GM21576 (cell line): ENCODE measurements around the gene TLE2.
"Not testable (repeated sequence)": the region's sequence is repeated elsewhere in the genome, so short reads cannot be mapped to it uniquely, and the experiment has no call there.

ENCODE experiments used
- ATAC-seq: cut with Tn5 transposase; IDR thresholded peaks from one replicate; pipeline ENCODE4 v1.9.1; 2021; ENCODE audit warnings: mild to moderate bottlenecking, moderate library complexity; ENCODE audit not compliant: unreplicated experiment

TLE2 gene

DNA sequence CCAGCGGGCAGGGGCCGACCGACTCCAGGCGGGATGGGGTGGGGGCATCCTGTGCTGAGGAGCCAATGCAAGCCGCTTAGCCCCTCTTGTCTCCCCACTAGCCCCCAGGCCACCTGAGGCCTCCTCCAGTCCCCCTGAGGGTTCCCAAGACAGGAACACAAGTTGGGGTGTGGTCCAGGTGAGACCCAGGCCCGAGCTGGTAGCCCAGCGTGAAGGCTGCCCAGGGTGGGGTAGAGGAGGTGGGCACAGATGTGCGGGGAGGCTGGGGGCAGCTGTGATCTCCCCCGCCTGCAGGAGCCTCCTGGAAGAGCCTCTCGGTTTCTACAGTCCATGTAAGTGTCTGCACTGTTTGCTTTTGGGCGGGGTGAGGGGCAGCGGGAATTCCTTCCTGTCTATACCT lies 41.3 kb downstream of the TLE2 start:
- no peak for ATAC-seq

DNA sequence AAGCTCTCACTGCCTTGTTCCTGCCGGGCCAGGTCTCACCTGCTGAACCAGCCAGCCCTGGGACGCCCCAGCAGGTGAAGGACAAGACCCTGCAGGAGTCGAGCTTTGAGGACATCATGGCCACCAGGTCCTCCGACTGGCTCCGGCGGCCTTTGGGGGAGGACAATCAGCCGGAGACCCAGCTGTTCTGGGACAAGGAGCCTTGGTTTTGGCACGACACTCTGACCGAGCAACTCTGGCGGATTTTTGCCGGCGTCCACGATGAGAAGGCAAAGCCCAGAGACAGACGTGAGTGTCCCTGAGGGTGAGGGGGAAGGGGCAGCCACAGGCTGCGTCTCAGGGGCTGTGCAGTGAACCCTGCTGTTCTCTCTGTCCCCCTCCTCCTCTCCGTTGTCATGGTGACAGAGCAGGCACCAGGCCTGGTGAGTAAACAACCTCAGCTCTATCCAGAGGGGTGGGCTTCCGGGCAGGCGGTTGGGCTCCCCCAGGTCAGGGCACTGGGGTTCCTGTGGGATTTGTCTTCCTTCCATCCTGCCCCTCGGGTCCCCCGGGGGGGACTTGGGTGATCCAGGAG lies 42.0 kb downstream of the TLE2 start:
- ATAC-seq: no peak

DNA sequence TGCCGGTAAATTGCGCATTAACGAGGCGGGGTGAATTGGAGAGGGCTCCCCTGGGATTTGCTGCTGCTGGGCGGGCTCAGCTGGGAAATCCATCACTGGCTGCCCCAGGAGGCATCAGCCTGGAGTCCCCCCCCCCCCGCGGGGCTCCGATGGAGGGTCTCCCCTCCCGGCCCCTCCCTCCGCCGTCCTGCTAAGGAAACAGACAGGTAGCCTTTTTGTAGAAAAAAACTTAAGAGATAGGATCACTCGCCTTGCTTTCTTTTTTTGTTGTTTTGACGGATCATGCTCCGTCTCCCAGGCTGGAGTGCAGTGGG lies 44.9 kb downstream of the TLE2 start:
- no peak for ATAC-seq

DNA sequence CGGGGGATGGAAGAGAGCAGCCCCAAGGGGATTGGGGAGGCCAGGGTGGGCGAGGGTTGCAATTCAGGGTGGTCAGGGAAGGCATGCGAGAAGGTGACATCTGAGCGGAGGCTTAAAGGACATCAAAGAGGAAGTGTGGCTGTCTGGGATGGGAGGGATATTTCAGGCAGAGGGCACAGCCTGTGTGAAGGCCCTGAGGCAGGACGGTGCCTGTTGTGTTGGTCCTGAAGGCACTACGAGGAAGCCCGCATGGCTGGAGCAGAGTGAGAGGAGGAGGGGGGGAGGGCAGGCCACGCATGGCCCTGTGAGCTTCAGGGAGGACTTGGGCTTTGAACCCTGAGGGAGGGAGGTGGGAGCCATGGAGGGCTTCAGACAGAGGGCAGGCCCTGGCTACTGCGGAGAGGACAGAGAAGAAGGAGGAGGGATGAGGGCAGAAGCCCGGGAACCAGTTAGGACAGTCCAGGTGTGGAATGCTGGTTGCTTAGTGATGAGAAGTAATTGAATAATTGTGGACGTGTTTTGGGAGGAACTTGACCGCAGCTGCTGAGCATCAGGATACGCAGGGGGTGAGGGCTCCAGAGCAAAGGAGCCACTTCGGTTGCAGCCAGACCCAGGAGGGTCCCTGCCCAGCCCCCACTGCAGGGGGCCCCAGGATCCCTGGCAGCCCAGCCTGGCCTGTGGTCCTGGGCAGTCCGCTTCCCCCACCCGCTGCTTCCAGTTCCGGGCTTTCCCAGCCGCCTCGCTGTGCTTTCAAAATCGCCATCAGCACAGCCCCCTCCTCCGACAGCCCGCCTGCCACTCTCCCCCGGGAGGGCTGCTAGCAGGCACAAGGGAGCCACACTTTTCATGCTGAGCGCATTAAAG lies 45.5 kb downstream of the TLE2 start:
- ATAC-seq: no peak

DNA sequence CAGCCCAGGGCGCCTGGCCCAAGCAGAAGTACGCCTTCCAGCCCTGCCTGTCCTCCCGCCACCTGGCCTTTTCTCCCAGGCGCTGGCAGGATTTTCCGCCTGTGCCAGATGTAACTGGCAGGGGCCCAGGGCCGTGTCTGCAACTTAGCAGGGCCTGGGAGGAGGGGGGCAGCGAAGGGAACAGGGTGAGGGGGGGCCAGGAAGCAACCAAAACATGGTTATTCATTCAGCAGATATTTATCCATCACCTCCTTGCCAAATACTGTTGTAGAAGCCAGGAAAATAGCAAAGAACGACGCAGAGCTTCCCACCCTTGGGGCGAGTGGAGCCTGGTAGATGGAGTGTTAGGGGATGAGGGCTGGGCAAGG lies 46.1 kb downstream of the TLE2 start:
- no peak for ATAC-seq

DNA sequence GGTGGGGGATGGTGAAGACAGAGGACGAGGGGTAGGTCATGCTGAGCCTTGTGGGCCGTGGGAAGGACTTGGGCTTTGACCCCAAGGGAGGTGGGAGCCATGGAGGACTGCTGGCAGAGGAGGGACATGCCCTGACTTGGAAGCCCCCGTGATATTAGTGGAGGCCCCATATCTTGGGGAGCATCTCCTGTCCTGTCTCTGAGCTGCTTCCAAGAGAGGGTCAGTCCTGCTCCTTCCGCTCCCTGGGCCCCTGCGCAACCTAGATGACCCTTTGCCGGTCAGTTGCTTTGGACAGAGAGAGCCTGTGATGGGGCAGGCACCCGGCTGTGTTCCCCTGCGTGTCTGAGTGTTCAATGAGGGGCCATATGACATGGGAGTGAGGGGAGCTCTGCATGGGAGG lies 46.5 kb downstream of the TLE2 start:
- no peak for ATAC-seq

DNA sequence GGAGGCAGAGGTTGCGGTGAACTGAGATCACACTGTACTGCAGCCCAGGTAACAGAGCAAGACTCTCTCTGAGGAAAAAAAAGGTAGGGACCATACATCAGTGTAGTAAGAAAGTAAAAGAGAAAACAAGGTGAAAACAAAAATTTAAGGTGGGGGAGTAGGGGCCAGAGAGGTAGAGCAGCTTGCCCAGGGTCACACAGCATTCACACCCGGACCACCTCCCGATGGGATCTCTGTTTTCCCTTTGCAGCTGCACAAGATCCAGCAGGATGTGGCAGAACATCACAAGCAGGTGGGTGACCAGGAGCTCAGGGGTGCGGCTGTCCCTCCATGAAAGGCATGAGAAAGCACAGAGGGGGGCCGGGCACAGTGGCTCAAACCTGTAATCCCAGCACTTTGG lies 47.2 kb downstream of the TLE2 start:
- no peak for ATAC-seq

DNA sequence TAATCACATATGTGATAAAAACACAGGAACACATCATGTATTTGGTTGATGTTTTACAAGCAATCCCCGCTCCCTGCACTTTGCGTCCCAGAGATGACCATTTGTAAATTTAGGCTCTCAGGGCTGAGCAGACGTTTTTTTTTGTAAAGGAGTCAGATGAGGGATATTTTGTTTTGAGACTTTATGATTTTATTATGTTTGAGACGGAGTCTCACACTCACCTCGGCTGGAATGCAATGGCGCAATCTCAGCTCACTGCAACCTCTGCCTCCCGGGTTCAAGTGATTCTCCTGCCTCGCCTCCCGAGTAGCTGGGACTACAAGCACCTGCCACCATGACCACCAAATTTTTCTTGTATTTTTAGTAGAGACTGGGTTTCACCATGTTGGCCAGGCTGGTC lies 50.3 kb downstream of the TLE2 start:
- ATAC-seq: no peak

DNA sequence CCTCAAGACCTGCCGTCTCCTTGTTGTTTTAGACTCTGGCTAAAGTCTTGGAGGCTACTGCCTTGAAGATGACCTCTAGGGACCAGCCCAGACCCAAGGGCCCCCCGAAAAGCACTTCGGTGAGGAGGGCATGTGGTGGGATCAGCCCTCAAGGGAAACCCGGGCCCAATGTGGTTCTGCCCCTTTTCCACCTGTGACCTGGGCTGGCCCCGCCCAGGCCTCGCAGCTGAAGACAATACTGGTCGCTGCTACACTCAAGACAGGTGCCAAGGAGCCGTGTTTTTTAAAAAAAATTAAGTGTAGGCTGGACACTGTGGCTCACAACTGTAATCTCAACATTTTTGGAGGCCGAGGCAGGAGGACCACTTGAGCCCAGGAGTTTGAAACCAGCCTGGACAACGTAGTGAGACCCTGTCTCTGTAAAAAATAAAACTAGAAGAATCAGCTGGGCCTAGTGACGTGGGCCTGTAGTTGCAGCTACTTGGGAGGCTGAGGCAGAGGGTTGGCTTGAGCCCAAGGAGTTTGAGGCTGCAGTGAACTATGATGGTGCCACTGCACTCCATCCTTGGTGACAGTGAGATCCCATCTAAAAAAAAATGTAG lies 50.8 kb downstream of the TLE2 start:
- no peak for ATAC-seq

DNA sequence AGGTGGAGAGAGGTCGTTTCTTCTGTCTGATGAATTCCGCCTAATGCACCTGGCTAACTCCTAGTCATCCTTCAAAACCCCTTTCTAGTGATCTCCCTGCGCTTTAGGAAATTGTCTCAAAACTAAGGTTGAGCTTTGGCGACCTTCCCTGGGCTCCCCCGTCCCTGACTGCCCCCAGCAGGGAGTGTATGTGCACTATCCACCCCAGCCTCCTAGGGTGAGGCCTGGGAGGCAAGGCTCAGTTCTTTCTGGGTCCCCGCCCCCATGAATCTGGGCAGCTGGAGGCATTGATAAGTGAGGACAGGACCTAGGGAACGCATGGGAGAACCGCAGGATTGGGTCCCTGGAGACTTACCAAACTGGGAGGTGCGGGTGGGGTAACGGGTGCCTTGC lies 51.3 kb downstream of the TLE2 start:
- no peak for ATAC-seq

DNA sequence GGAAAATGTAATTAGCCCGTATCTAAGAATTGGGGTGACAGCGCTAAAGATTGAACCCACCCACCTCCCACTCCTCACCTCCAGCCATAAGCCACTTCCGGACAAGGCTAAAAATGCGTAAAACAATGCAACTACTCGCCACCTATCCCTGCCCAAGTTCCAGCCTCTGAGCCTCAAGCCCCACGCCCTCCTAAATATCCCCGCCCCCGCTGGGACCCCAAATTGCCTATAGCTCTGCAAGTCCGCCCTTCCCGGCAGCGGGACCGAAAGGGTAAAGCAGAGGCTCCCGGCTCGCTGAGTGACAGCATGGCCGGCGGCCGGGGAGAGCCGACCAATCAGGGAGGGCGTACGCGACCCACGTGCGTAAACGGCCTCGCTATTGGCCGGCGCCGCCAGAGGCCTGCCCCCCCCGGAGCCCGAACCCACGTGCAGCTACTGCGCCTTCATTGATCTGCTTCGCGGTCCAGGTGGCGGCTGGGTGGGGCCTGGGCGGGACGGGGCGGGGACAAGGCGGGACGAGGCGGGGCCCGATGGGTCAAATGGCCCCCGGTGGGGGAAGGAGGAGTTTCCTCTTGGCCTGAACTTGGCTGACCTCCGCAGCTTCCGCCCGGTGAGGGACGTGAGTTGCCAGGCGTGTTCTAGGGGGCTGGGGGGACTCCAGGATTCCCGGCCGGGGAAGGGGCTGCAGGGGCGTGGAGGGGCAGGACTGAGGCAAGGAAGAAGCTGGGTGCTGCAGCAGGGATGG lies 51.9 kb downstream of the TLE2 start, which contains the start of gene TLE6:
TLE6 (plus strand) TSS at position 564 of the 745 bp plus-strand sequence. CDS start 670 bp downstream, outside the sequence.
- peak; percentile 88 for ATAC-seq

DNA sequence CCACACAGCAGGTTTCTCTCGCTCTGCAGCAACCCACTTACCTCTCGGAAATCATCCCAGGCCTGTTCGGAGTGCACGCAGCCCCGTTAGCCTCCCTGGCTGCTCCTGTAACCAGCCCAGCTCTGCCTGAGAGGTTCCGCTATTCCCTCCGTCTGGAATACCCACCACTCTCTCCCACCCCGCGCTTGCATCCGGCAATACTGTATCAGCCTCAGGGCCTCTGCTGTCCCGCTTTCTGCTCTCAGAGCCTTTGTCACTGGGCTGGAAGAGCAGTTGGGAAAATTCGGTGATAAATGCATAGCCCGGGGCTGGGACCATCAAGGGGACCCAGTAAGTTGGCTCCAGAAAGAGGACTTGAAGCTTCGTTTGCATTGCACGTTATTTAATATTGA lies 52.5 kb downstream of the TLE2 start:
- no peak for ATAC-seq

DNA sequence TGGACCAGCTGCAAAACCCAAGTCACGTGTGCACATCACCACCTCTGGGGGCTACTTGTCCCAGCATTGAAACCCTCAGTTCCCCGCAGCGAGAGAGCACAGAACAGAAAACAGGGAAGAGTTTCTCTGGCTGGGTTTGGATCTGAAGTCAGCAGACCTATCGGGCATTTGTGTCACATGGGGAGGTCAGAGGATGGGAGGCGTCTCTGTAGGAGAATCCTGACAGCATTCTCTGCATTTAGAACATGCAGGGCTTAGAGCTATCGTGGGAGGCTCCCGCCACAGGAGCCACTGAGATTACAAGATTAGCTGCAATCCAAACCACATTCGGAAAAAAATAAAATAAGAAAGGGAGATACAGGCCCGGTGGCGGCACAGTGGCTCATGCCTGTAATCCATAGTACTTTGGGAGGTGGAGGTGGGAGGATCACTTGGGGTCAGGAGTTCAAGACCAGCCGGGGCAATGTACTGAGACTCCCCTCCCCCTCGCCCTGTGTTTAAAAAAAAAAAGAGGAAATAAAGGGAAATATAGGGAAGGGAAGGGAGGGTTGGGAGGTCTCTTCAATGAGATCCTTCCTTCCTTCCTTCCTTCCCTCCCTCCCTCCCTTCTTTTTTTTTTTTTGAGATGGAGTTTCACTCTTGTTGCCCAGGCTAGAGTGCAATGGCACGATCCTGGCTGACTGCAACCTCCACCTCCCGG lies 54.6 kb downstream of the TLE2 start:
- ATAC-seq: no peak

DNA sequence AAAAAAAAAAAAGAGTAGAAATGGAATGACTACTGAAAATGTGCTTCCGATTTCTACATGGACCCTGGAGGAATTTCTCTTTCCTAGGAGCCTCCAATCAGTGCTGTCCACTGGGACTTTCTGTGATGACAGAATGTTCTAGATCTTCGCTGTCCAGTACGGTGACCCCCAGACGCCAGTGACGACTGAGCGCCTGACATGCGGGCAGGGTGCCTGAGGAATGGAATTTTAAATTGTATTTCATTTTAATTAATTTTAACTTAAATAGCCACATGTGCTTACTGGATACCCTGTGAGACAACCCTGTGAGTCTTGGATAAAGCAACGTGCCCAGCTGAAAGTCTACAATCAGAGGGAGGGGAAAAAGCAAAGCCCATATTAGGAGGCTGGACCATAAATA lies 55.9 kb downstream of the TLE2 start:
- ATAC-seq: no peak

DNA sequence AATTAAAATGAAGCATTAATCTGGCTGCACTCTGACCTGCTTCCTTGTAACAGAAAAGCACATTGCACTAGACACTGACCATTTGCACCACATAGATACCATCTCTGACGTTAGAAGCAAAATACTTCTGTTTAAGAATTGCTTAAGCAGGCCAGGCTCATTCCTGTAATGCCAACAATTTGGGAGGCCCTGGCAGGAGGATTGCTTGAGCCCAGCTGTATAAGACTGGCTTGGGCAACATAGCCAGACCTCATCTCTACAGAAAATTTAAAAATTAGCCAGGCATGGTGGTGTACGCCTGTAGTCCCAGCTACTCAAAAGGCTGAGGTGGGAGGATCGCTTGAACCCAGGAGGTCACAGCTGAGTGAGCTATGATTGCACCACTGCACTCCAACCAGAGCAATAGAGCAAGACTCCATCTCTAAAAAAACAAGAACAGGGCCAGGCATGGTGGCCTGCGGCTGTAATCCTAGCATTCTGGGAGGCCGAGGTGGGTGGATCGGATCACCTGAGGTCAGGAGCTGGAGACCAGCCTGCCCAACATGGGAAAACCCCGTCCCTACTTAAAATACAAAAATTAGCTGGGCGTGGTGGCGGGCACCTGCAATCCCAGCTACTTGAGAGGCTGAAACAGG lies 58.8 kb downstream of the TLE2 start:
- ATAC-seq: no peak

DNA sequence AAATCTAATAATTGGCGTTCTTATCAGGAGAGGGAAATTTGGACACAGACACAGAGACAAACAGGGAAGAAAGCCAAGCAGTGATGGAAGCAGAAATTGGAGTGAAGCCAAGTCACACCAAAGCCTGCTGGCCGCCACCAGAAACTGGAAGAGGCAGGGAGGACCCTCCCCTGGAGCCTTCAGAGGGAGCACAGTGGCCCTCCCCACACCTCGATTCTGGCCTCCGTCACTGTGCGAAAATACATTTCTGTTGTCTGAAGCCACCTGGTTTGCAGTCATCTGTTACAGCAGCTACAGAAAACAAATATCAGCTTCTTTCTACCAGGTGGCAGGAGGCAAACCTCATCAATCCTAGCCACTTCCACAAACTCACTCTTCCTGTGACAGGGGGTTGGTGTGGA lies 60.0 kb downstream of the TLE2 start:
- ATAC-seq: no peak

DNA sequence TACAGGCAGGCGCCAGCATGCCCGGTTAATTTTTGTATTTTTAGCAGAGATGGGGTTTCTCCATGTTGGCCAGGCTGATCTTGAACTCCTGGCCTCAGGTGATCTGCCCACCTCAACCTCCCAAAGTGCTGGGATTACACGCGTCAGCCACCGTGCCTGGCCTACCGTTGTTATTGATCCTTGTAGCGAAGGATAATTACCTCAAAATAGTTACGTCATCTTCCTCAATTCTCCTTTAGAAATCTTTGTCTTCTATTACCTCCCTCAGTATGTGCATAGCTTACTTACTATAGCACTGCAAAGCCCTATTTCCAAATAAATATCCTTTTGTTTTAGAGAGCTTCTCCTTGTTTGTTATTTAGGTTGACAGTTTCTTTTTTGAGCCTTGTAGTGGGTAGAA lies 61.1 kb downstream of the TLE2 start:
- no peak for ATAC-seq

DNA sequence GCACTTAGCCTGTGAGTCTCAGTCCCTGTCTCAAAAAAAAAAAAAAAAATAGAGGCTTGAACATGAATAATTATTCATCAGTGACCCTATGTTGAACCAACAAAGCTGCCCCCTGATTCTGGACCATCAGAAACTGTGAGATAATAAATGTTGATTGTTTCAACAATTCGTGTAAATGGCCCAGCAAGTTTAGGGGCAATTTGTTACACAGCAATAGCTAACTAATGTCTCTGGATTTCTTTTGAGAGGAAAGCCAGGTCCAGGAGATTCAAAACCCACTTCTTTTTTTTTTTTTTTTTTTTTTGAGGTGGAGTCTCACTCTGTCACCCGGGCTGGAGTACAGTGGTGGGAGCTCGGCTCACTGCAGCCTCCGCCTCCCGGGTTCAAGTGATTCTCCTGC lies 64.2 kb downstream of the TLE2 start:
- ATAC-seq: no peak

DNA sequence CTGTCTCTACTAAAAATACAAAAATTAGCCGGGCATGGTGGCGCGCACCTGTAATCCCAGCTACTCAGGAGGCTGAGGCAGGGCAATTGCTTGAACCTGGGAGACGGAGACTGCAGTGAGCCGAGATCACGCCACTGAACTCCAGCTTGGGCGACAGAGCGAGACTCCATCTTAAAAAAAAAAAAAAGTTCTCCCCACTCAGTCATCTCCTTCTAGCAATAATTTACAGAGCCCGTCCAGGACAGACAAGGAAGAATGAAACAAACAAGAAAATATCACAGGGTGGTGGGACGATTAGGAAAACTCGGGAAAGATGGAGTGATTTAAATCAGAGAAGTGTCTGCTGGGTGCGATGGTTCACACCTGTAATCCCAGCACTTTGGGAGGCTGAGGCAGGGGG lies 65.4 kb downstream of the TLE2 start:
- ATAC-seq: not testable (repeated sequence)

DNA sequence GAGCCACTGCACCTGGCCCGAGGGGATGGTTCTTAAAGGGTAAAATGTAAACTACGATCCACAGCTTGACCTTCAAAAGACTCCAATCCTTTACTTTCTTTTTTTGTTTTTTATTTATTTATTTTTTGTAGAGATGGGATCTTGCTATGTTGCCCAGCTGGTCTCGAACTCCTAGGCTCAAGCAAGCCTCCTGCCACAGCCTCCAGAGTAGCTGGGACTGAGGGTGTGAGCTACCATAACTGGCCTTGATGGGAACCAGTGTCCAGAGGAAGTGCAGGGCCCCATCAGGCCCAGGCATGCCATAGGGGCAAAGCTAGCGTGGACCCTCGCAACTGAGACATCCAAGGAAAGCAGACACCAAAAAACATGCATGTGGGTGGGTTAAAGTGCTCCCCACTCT lies 66.0 kb downstream of the TLE2 start:
- no peak for ATAC-seq
